ENCODE measurements around the gene ARL11.

- no peak for TF ChIP-seq CTCF (IDR thresholded peaks at IDR 0.05; ENCODE audit: low read length)
- no peak for TF ChIP-seq EZH2 (optimal IDR thresholded peaks at IDR 0.05; ENCODE audit: low read depth, low read length)
Observed at GRCh38 chr13:49676581-49677298, 48.4 kb downstream of the ARL11 start.

All from MM.1S (cell line).